CD14-positive monocyte (primary cell): Measurements from ENCODE around the gene ZNF850. TPM values are rescaled to one million over a fixed set of nuclear protein-coding genes. Genes with fewer than 3 reads are reported as not detected.

Source experiments
- DNase-seq, 3 donors: peaks; one replicate each; pipeline ENCODE4 v3.0.0-alpha.2; 2011 to 2022
- H2AFZ ChIP-seq: 2 replicates; pipeline ENCODE4 v1.6.0; 2012; ENCODE audit warnings: mild to moderate bottlenecking, low read depth, low read length, inconsistent platforms; ENCODE audit not compliant: insufficient read depth, poor library complexity, severe bottlenecking
- H3K27ac ChIP-seq, 2 donors: 1 replicate in 1 of 2; 2 replicates in 1 of 2; pipeline ENCODE4 v1.5.1; 2012 to 2013; ENCODE audit warnings: low read length in 2 of 2, control low read depth in 1 of 2, inconsistent platforms in 1 of 2, low read depth in 1 of 2, mild to moderate bottlenecking in 1 of 2
- H3K27me3 ChIP-seq, 2 donors: one replicate each; pipeline versions ENCODE4 v1.6.0 to v1.6.1; 2011 to 2013; ENCODE audit warnings: low read length in 2 of 2; ENCODE audit not compliant: control insufficient read depth in 2 of 2, insufficient read depth in 2 of 2
- H3K36me3 ChIP-seq, 2 donors: replicated peaks in 1 of 2; 1 replicate in 1 of 2; 2 replicates in 1 of 2; pipeline versions ENCODE4 v1.5.1 to v1.6.1; 2012 to 2013; ENCODE audit warnings: low read length in 2 of 2, control low read depth in 1 of 2, inconsistent platforms in 1 of 2, mild to moderate bottlenecking in 1 of 2; ENCODE audit not compliant: insufficient read depth in 2 of 2, control insufficient read depth in 1 of 2
- H3K4me1 ChIP-seq, 2 donors: 1 replicate in 1 of 2; 2 replicates in 1 of 2; pipeline versions ENCODE4 v1.5.1 to v1.6.1; 2012 to 2013; ENCODE audit warnings: low read length in 2 of 2, control low read depth in 1 of 2, inconsistent platforms in 1 of 2, mild to moderate bottlenecking in 1 of 2, moderate library complexity in 1 of 2; ENCODE audit not compliant: insufficient read depth in 2 of 2, control insufficient read depth in 1 of 2
- H3K4me2 ChIP-seq: replicated peaks from 2 replicates; pipeline ENCODE3; 2012; ENCODE audit warnings: low read length, moderate library complexity, mild to moderate bottlenecking; ENCODE audit not compliant: poor library complexity, severe bottlenecking; ENCODE audit errors: extremely low read depth
- H3K4me3 ChIP-seq, 3 experiments: fragments of 200-600 bp in 1 of 3; sonication (generic) in 1 of 3; replicated peaks in 1 of 3; 1 replicate in 2 of 3; 2 replicates in 1 of 3; pipeline ENCODE4 v1.5.1; 2011 to 2013; ENCODE audit warnings: low read length in 3 of 3, mild to moderate bottlenecking in 3 of 3, control low read depth in 2 of 3, low read depth in 2 of 3, inconsistent platforms in 1 of 3, moderate library complexity in 1 of 3
- H3K79me2 ChIP-seq: 2 replicates; pipeline ENCODE4 v1.6.0; 2012; ENCODE audit warnings: mild to moderate bottlenecking, control low read depth, inconsistent platforms, low read length, moderate library complexity; ENCODE audit not compliant: insufficient read depth
- H3K9ac ChIP-seq: 2 replicates; pipeline ENCODE4 v1.6.0; 2017; ENCODE audit warnings: low read length, mild to moderate bottlenecking; ENCODE audit not compliant: insufficient read depth, poor library complexity, severe bottlenecking
- H3K9me3 ChIP-seq, 2 donors: replicated peaks in 1 of 2; 1 replicate in 1 of 2; 2 replicates in 1 of 2; pipeline versions ENCODE4 v1.5.1 to v1.6.1; 2012 to 2013; ENCODE audit warnings: low read length in 2 of 2, control low read depth in 1 of 2; ENCODE audit not compliant: control insufficient read depth in 1 of 2, insufficient read depth in 1 of 2
- H4K20me1 ChIP-seq: 2 replicates; pipeline ENCODE4 v1.6.0; 2012; ENCODE audit warnings: mild to moderate bottlenecking, low read length, control low read depth, moderate library complexity; ENCODE audit not compliant: insufficient read depth
- H3K27ac Mint-ChIP-seq, 7 donors: one replicate each; pipeline ENCODE4 v1.8.0; 2020; ENCODE audit warnings: mild to moderate bottlenecking in 7 of 7, mixed read lengths in 7 of 7, moderate library complexity in 6 of 7, inconsistent platforms in 2 of 7
- H3K27me3 Mint-ChIP-seq, 3 donors: one replicate each; pipeline ENCODE4 v1.8.0; 2021 to 2022; ENCODE audit warnings: low read depth in 3 of 3, mild to moderate bottlenecking in 3 of 3, mixed read lengths in 3 of 3, moderate library complexity in 3 of 3, inconsistent platforms in 1 of 3
- H3K36me3 Mint-ChIP-seq, 2 donors: one replicate each; pipeline ENCODE4 v1.8.0; 2020; ENCODE audit warnings: mixed read lengths in 2 of 2, inconsistent platforms in 1 of 2, mild to moderate bottlenecking in 1 of 2
- H3K4me1 Mint-ChIP-seq: one replicate; pipeline ENCODE4 v1.8.0; 2020; ENCODE audit warnings: mild to moderate bottlenecking, mixed read lengths
- H3K4me3 Mint-ChIP-seq, 2 donors: one replicate each; pipeline ENCODE4 v1.8.0; 2020; ENCODE audit warnings: mild to moderate bottlenecking in 2 of 2, mixed read lengths in 2 of 2, moderate library complexity in 1 of 2
- H3K9me3 Mint-ChIP-seq, 7 donors: one replicate each; pipeline ENCODE4 v1.8.0; 2020 to 2022; ENCODE audit warnings: mixed read lengths in 7 of 7, mild to moderate bottlenecking in 6 of 7, moderate library complexity in 6 of 7, inconsistent platforms in 2 of 7
- WGBS: methylation state at CpG from one replicate; pipeline ENCODE4 v1.1.5; 2013; ENCODE audit warnings: missing lambda C conversion rate; ENCODE audit not compliant: insufficient coverage; 5-methylcytosine and 5-hydroxymethylcytosine counted together
- intact Hi-C, 2 donors: fragments of 100-400 bp; cut with micrococcal nuclease; formaldehyde crosslinking; loops; one replicate each; pipeline versions ENCODE4 v1.15.0 to v1.15.1; 2023
- polyA plus RNA-seq, 3 donors: library from polyadenylated mRNA; depleted of rRNA in 1 of 3; unstranded in 2 of 3; stranded (reverse) in 1 of 3; fragments of 300-500 nt in 2 of 3; fragments of >200 nt in 1 of 3; fragmentation: Illumina TruSeq in 2 of 3; gene quantifications; 1 replicate in 2 of 3; 2 replicates in 1 of 3; pipeline ENCODE4 v1.2.3, GENCODE V29; 2012 to 2021
- TF ChIP-seq, protein P1 (sequence below): fragments of 200-600 bp; IDR thresholded peaks from one replicate; pipeline ENCODE4 v1.8.0; 2022; ENCODE audit warnings: antibody characterized with exemption, mild to moderate bottlenecking

ZNF850 gene
- polyA plus RNA-seq, 3 donors: 0.02 to 0.15 (median 0.08) TPM

DNA sequence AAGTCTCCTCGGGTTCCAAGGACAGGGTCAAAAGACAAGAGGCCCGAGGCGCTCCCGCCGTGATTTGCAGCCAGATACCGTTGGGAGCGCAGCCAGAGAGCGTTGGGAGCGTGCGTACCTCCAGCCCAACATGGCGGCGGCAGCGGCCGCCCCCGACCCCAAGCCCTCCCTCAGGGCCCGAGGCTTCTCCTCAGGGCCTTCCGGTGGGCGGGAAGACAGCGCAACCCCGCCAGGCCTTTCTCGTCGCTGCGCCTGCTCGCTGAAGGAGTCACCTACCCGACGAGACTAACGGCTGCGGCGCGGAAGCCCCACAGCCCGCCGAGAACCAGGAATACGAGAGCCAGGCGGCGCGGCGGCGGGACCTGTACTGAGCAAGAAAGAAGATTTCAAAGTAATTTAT is 3.2 kb upstream of the ZNF850 start:
- H3K27me3 Mint-ChIP-seq: peaks cover 0 to 6% (median 0%) of the 10 kb centered on the region in 3 donors
- no peak overlapping the region for H3K27ac Mint-ChIP-seq
- H3K4me3 Mint-ChIP-seq: peak overlapping the region in 1 of 2 donors; percentile 53
- Histone ChIP-seq H3K79me2 (peaks cover 14% of the 10 kb centered on the region), H3K36me3 (no peaks in the 10 kb centered on the region), H3K4me3 (peak overlapping the region in 1 of 3 experiments; percentile 30), H4K20me1 (no peaks in the 10 kb centered on the region), H3K4me2 (no peak overlapping the region), H2AFZ (peak overlapping the region; percentile 21), H3K27me3 (no peaks in the 10 kb centered on the region), H3K27ac (no peak overlapping the region), H3K9ac (no peak overlapping the region), H3K9me3 (peaks cover 71 to 72% of the 10 kb centered on the region in 2 donors), H3K4me1 (peaks cover 23 to 27% of the 10 kb centered on the region in 2 donors)
- DNase-seq: no peak
- peaks cover 27 to 87% (median 79%) of the 10 kb centered on the region in 7 donors for H3K9me3 Mint-ChIP-seq
- intact Hi-C loops: loop anchor here (10.0 kb wide), 3 partner anchors 201 to 439 kb away; partner anchors contain the start of genes ZNF383 (in 2 of the 2), ZNF585B (in 2 of the 2), ZNF529 (in 1 of the 2) and ZNF585A (in 1 of the 2)
- H3K4me1 Mint-ChIP-seq: peaks cover 22% of the 10 kb centered on the region
- TF ChIP-seq, protein P1, sequence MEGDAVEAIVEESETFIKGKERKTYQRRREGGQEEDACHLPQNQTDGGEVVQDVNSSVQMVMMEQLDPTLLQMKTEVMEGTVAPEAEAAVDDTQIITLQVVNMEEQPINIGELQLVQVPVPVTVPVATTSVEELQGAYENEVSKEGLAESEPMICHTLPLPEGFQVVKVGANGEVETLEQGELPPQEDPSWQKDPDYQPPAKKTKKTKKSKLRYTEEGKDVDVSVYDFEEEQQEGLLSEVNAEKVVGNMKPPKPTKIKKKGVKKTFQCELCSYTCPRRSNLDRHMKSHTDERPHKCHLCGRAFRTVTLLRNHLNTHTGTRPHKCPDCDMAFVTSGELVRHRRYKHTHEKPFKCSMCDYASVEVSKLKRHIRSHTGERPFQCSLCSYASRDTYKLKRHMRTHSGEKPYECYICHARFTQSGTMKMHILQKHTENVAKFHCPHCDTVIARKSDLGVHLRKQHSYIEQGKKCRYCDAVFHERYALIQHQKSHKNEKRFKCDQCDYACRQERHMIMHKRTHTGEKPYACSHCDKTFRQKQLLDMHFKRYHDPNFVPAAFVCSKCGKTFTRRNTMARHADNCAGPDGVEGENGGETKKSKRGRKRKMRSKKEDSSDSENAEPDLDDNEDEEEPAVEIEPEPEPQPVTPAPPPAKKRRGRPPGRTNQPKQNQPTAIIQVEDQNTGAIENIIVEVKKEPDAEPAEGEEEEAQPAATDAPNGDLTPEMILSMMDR: no peak
- H3K36me3 Mint-ChIP-seq: peaks cover 0 to 3% of the 10 kb centered on the region in 2 donors
- 81% methylated on average over 38 of the region's 38 CpGs for WGBS

DNA sequence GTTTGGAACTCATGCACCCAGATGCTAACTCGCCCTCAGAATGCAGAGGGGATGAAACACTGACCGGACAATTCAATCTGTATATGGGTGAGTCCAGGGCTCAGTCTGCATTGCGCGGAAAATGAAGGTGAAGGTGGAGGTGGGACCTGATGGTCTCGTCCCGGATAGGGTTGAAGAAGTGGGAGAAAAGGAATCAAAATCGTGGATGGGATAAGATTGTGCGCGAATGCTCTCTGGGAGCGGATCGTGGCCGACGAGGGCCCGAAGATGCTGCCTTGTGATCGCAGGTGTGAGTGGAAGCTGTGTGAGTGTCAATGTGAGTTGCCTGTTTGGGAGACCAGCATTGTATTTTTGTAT is 594 bp upstream of the ZNF850 start:
- TF ChIP-seq, protein P1: no peak
- peak overlapping the region; percentile 85 for H3K4me2 ChIP-seq
- peak overlapping the region in 1 of 2 donors; percentile 80 for H3K27ac ChIP-seq
- peaks cover 0 to 6% (median 0%) of the 10 kb centered on the region in 3 donors for H3K27me3 Mint-ChIP-seq
- peaks cover 72% of the 10 kb centered on the region in 2 donors for H3K9me3 ChIP-seq
- no peaks in the 10 kb centered on the region for H3K27me3 ChIP-seq
- H3K36me3 Mint-ChIP-seq: peaks cover 4 to 8% of the 10 kb centered on the region in 2 donors
- H3K27ac Mint-ChIP-seq: peak overlapping the region in 2 of 7 donors; percentile 93 to 94
- peak overlapping the region; percentile 92 for H2AFZ ChIP-seq
- intact Hi-C loops: loop anchor here (2.0 to 10.0 kb wide), 14 partner anchors 24 to 694 kb away; partner anchors contain the start of genes ZNF345 (in 2 of the 2), ZNF383 (in 2 of the 2), ZNF529 (in 2 of the 2) and ZNF585B (in 2 of the 2)
- H3K9ac ChIP-seq: peak overlapping the region; percentile 68
- peaks cover 22% of the 10 kb centered on the region for H3K4me1 Mint-ChIP-seq
- DNase-seq: no peak
- H3K4me3 Mint-ChIP-seq: peak overlapping the region; percentile 93 to 97
- 0% methylated on average over 15 of the region's 15 CpGs for WGBS
- H3K4me3 ChIP-seq: peak overlapping the region; percentile 71 to 97 (median 90)
- peaks cover 36% of the 10 kb centered on the region for H3K79me2 ChIP-seq
- H4K20me1 ChIP-seq: no peaks in the 10 kb centered on the region
- no peaks in the 10 kb centered on the region for H3K36me3 ChIP-seq
- peaks cover 33 to 88% (median 78%) of the 10 kb centered on the region in 7 donors for H3K9me3 Mint-ChIP-seq
- peaks cover 23 to 27% of the 10 kb centered on the region in 2 donors for H3K4me1 ChIP-seq
